KMS-11 (cell line): ENCODE results near the gene HOTAIR.

Experiments used
- H2AFZ ChIP-seq: fragments of 200-600 bp; sonication (generic); 2 replicates; pipeline ENCODE4 v1.6.1; 2016; ENCODE audit warnings: antibody characterized with exemption, mixed run types, low read depth
- H3K27ac ChIP-seq: fragments of 200-600 bp; sonication (generic); 2 replicates; pipeline ENCODE4 v1.6.1; 2016; ENCODE audit warnings: mild to moderate bottlenecking, mixed run types
- H3K27me3 ChIP-seq: fragments of 200-600 bp; sonication (generic); 2 replicates; pipeline ENCODE4 v1.6.1; 2017; ENCODE audit warnings: mild to moderate bottlenecking, low read depth, mixed run types, moderate library complexity; ENCODE audit not compliant: insufficient read depth
- H3K36me3 ChIP-seq: fragments of 200-600 bp; sonication (generic); 2 replicates; pipeline ENCODE4 v1.6.1; 2017; ENCODE audit warnings: mild to moderate bottlenecking, mixed run types; ENCODE audit not compliant: insufficient read depth
- H3K4me1 ChIP-seq: fragments of 200-600 bp; sonication (generic); 2 replicates; pipeline ENCODE4 v1.6.1; 2016; ENCODE audit warnings: mild to moderate bottlenecking, low read depth, mixed run types; ENCODE audit not compliant: poor library complexity, severe bottlenecking
- H3K4me2 ChIP-seq: fragments of 200-600 bp; sonication (generic); 2 replicates; pipeline ENCODE4 v1.7.0; 2016; ENCODE audit warnings: mild to moderate bottlenecking, mixed run types
- H3K4me3 ChIP-seq: fragments of 200-600 bp; sonication (generic); IDR thresholded peaks from 2 replicates; pipeline ENCODE4 v1.6.1; 2017; ENCODE audit warnings: low read depth, low read length, mixed read lengths; ENCODE audit not compliant: insufficient read depth
- H3K79me2 ChIP-seq: fragments of 200-600 bp; sonication (generic); 2 replicates; pipeline ENCODE4 v1.6.1; 2016; ENCODE audit warnings: low read depth, mixed run types; ENCODE audit not compliant: insufficient read depth
- H3K9ac ChIP-seq: fragments of 200-600 bp; sonication (generic); 2 replicates; pipeline ENCODE4 v1.6.1; 2016; ENCODE audit warnings: mild to moderate bottlenecking, mixed run types
- H4K20me1 ChIP-seq: fragments of 200-600 bp; sonication (generic); 2 replicates; pipeline ENCODE4 v1.6.1; 2016; ENCODE audit warnings: mild to moderate bottlenecking, mixed run types; ENCODE audit not compliant: insufficient read depth
- CTCF ChIP-seq: fragments of 200-600 bp; sonication (generic); conservative IDR thresholded peaks from 2 replicates; pipeline ENCODE4 v1.6.1; 2017; ENCODE audit warnings: low read depth, mild to moderate bottlenecking, antibody characterized with exemption, low read length, moderate library complexity, mixed read lengths

Gene HOTAIR

GRCh38 chr12:53954694-53955035 is 20.1 kb downstream of the HOTAIR start, which contains the start of gene HOXC12:
HOXC12 (plus strand) TSS chr12:53954903; CDS start chr12:53954930, 27 bp downstream.
- H4K20me1 ChIP-seq: no peaks in the 10 kb centered on the region

DNA sequence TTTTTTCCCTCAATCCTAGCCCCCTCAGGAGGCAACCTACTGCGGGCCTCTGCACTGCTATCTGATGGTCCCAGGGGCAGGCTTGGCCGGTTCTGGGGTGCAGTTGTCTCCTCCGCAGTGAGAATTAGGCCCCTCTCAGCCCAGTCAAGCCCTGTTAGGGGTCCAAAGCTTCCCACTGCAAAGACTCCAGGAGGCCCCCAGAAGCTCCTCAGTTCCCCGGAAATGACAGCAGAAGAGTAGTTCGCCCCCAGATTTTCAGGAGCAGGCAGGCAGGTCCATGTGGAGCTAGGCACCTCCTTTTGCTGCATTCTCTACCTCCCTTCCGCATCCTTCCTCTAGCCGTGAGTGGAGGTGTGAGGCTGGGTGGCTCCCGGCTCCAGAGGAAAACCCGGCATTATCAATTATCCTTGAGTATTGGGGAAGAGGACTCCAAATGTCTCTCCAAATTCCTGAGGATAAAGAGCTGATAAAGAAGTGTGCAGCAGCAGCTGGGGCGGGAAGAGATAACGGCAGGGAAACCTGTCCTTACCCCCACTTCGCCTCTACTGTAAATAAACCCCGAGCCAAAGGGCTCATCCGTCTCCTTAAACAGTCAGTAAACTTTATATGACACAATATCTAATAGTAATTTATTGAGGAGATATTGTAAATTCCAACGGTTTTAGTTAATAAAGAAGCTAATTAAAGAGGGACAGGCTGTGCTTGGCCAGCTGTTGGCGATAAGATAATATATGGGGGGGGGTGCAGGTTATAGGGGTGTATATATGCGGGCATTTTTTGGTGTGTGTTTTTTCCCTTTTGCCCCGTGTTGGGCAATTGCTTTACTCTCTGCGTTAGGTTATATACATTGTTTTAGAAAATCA is 20.7 kb downstream of the HOTAIR start:
- Histone ChIP-seq H3K79me2 (no peaks in the 10 kb centered on the region), H3K9ac (no peak overlapping the region), H3K27ac (no peak overlapping the region), H3K27me3 (peaks cover 98% of the 10 kb centered on the region), H3K36me3 (no peaks in the 10 kb centered on the region), H2AFZ (no peak overlapping the region), H3K4me1 (no peaks in the 10 kb centered on the region), H4K20me1 (no peaks in the 10 kb centered on the region), H3K4me3 (no peak overlapping the region), H3K4me2 (no peak overlapping the region)
- no peak for TF ChIP-seq CTCF

More at GRCh38 chr12:53954694-53955035, 20.1 kb downstream of the HOTAIR start, which contains the start of gene HOXC12:
- H2AFZ ChIP-seq: no peak within 1 kb of the TSS
- H3K79me2 ChIP-seq: no peaks in the 10 kb centered on the region
- no peaks in the 10 kb centered on the region for H3K4me1 ChIP-seq
- no peak for TF ChIP-seq CTCF
- H3K36me3 ChIP-seq: no peaks in the 10 kb centered on the region
- H3K27me3 ChIP-seq: peaks cover 98% of the 10 kb centered on the region
- H3K4me3 ChIP-seq: no peak within 1 kb of the TSS
- no peak within 1 kb of the TSS for H3K4me2 ChIP-seq
- no peak within 1 kb of the TSS for H3K9ac ChIP-seq
- no peak within 1 kb of the TSS for H3K27ac ChIP-seq

DNA sequence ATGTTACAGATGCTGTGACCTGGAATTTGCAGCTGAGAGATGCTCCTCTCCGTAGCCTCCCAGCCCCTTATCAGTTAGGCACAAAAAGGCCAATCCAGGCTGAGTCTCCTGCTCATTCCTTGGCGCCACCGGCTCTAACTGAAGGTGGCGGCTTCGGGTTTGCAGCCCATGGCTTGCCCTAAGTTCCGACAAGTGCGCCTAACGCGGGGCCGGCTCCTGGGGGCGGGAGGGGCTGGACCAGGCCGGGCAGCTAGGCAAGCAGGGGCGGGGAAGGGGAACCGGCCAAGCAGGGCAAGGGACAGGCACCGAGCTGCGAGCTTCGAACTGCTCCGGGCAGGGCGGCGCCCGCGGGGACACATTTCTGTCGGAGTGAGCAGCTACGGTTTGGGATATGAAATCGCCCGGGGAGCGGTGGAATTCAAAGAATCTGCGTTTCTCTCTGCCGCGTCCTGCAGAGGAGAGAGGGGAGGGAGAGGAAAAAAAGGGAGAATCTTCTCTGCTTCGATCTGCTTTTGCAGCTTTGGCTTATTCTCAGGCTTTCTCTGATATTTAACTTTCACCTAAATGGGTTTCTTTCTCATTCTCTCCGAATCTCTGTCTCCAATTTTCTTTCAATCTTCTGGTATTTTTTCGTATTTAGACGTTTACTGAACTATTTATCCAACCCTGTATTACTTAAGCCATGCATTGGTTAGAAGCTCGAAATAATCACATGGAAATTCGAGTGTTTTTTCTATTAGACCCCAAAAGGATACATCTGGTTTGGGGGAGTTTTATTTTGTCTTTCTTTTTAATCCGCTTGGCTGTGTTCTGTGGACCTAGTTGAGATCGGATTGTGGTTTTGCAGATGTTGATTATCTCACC is 21.7 kb downstream of the HOTAIR start:
- Histone ChIP-seq H3K27ac (no peak overlapping the region), H2AFZ (no peak overlapping the region), H3K36me3 (no peaks in the 10 kb centered on the region), H3K4me1 (no peaks in the 10 kb centered on the region), H3K79me2 (no peaks in the 10 kb centered on the region), H4K20me1 (no peaks in the 10 kb centered on the region), H3K27me3 (peaks cover 98% of the 10 kb centered on the region), H3K4me3 (no peak overlapping the region), H3K9ac (no peak overlapping the region), H3K4me2 (no peak overlapping the region)
- TF ChIP-seq CTCF: no peak

GRCh38 chr12:53952335-53952694 is 22.4 kb downstream of the HOTAIR start:
- Histone ChIP-seq H3K4me2 (no peak overlapping the region), H4K20me1 (no peaks in the 10 kb centered on the region), H3K4me1 (no peaks in the 10 kb centered on the region), H3K9ac (no peak overlapping the region), H3K36me3 (no peaks in the 10 kb centered on the region), H3K27me3 (peaks cover 98% of the 10 kb centered on the region), H3K27ac (no peak overlapping the region), H2AFZ (no peak overlapping the region), H3K79me2 (no peaks in the 10 kb centered on the region), H3K4me3 (no peak overlapping the region)
- TF ChIP-seq CTCF: no peak
